A549 (cell line): Measurements from ENCODE around the gene LHX2. TPM values are rescaled to one million over a fixed set of nuclear protein-coding genes. Genes with fewer than 3 reads are reported as not detected.

Experiments used
- ATAC-seq, 2 experiments: fragments of 200-7000 bp in 1 of 2; fragments of >200 bp in 1 of 2; cut with Nextera tagmentation in 1 of 2; cut with Tn5 transposase in 1 of 2; 3 replicates each; pipeline versions ENCODE4 v1.8.0 to v1.9.1; 2018 to 2020; ENCODE audit warnings: mild to moderate bottlenecking in 1 of 2, moderate library complexity in 1 of 2
- CTCF ChIA-PET: fragments of 300-600 bp; sonication (Branson Sonifier 250); formaldehyde crosslinking; extraction: SDS; loops from one replicate; lab custom pipeline; 2021; ENCODE audit warnings: antibody characterized with exemption, inconsistent platforms; lab: Yijun Ruan, JAX
- POLR2A ChIA-PET: fragments of 350-600 bp; formaldehyde crosslinking; extraction: SDS; loops from one replicate; lab custom pipeline; 2021; ENCODE audit warnings: antibody characterized with exemption, inconsistent platforms; lab: Yijun Ruan, JAX
- DNase-seq, 2 experiments: peaks; one replicate each; pipeline versions ENCODE4 v3.0.0 to v3.0.0-alpha.2; 2011 to 2016; ENCODE audit warnings: low read depth in 1 of 2, low spot score in 1 of 2
- FAIRE-seq: peaks from 2 replicates; lab custom pipeline; 2011; peaks lifted over from hg19 to GRCh38; lab: Jason Lieb, UNC
- H3K27ac ChIP-seq, 2 experiments: fragments of >200 bp; sonication (Bioruptor Twin); formaldehyde crosslinking; 3 replicates each; pipeline ENCODE4 v1.5.1; 2016 to 2017
- H3K4me1 ChIP-seq: fragments of >200 bp; sonication (Bioruptor Twin); formaldehyde crosslinking; 3 replicates; pipeline ENCODE4 v1.6.1; 2016
- H3K4me2 ChIP-seq: fragments of >200 bp; sonication (Bioruptor Twin); formaldehyde crosslinking; 3 replicates; pipeline ENCODE4 v1.6.1; 2016
- H3K4me3 ChIP-seq: fragments of >200 bp; sonication (Bioruptor Twin); formaldehyde crosslinking; 3 replicates; pipeline ENCODE4 v1.5.1; 2016
- H3K9me3 ChIP-seq: fragments of >200 bp; sonication (Bioruptor Twin); formaldehyde crosslinking; 3 replicates; pipeline ENCODE4 v1.6.1; 2016
- CEBPB ChIP-seq, 2 experiments: fragments of >200 bp in 1 of 2; sonication (Bioruptor Twin) in 1 of 2; formaldehyde crosslinking in 1 of 2; IDR thresholded peaks; 2 replicates each; pipeline ENCODE4 v1.6.1; 2012 to 2016
- EP300 ChIP-seq, 2 experiments: fragments of >200 bp; sonication (Bioruptor Twin); formaldehyde crosslinking; IDR thresholded peaks; 2 replicates in 1 of 2; 3 replicates in 1 of 2; pipeline ENCODE4 v1.6.1; 2016 to 2017
- FOSL2 ChIP-seq, 2 experiments: fragments of 450-650 bp in 1 of 2; fragments of >200 bp in 1 of 2; sonication (Bioruptor Twin) in 1 of 2; formaldehyde crosslinking; IDR thresholded peaks; 2 replicates each; pipeline versions ENCODE4 v1.5.0 to v1.6.1; 2016 to 2020; ENCODE audit warnings: mild to moderate bottlenecking in 1 of 2, moderate library complexity in 1 of 2
- FOXS1 ChIP-seq: fragments of 250-450 bp; sonication (Bioruptor Pico); IDR thresholded peaks from 2 replicates; pipeline ENCODE4 v1.5.0; 2020; ENCODE audit warnings: mild to moderate bottlenecking, moderate library complexity
- GATA3 ChIP-seq: IDR thresholded peaks from 2 replicates; pipeline ENCODE4 v1.6.1; 2012; ENCODE audit warnings: borderline replicate concordance
- HOXB13 ChIP-seq: fragments of 250-450 bp; sonication (Bioruptor Pico); IDR thresholded peaks from 2 replicates; pipeline ENCODE4 v1.5.0; 2020; ENCODE audit warnings: low read depth, mild to moderate bottlenecking, moderate library complexity
- KDM1A ChIP-seq: fragments of 200-600 bp; sonication (generic); IDR thresholded peaks from 2 replicates; pipeline ENCODE4 v1.6.1; 2016; ENCODE audit warnings: low read depth, mild to moderate bottlenecking
- MAFK ChIP-seq: fragments of 450-650 bp; IDR thresholded peaks from 2 replicates; pipeline ENCODE4 v1.6.1; 2014; ENCODE audit not compliant: partially characterized antibody
- MAZ ChIP-seq: fragments of 150-350 bp; IDR thresholded peaks from 2 replicates; pipeline ENCODE4 v1.6.1; 2014; ENCODE audit warnings: antibody characterized with exemption, low read depth, low read length, borderline replicate concordance
- RAD21 ChIP-seq, 2 experiments: fragments of >200 bp in 1 of 2; sonication (Bioruptor Twin) in 1 of 2; formaldehyde crosslinking in 1 of 2; IDR thresholded peaks in 1 of 2; conservative IDR thresholded peaks in 1 of 2; 2 replicates in 1 of 2; 3 replicates in 1 of 2; pipeline ENCODE4 v1.6.1; 2012 to 2018; ENCODE audit warnings: inconsistent platforms in 1 of 2
- RARB ChIP-seq: fragments of 250-450 bp; sonication (Bioruptor Pico); IDR thresholded peaks from 2 replicates; pipeline ENCODE4 v1.8.0; 2021; ENCODE audit warnings: mild to moderate bottlenecking, moderate library complexity
- ZC3H11A ChIP-seq: fragments of 450-650 bp; IDR thresholded peaks from 2 replicates; pipeline ENCODE4 v1.6.1; 2014; ENCODE audit warnings: antibody characterized with exemption, mild to moderate bottlenecking
- ZFP36 ChIP-seq: fragments of 450-650 bp; IDR thresholded peaks from 2 replicates; pipeline ENCODE4 v1.6.1; 2014; ENCODE audit warnings: borderline replicate concordance; ENCODE audit not compliant: partially characterized antibody
- ZSCAN20 ChIP-seq: fragments of 250-450 bp; sonication (Bioruptor Pico); IDR thresholded peaks from 2 replicates; pipeline ENCODE4 v1.8.0; 2022; ENCODE audit warnings: mild to moderate bottlenecking, moderate library complexity
- WGBS: methylation state at CpG from one replicate; pipeline ENCODE4 v1.1.6; 2017; ENCODE audit errors: missing lambda C conversion rate; 5-methylcytosine and 5-hydroxymethylcytosine counted together
- polyA plus RNA-seq, 4 experiments: library from polyadenylated mRNA; depleted of rRNA in 3 of 4; stranded (reverse); fragments of >200 nt; fragmentation: RNase III in 1 of 4; extraction: RNeasy Plus Mini Kit Qiagen cat#74134 plus additional on column Dnase treatment in 1 of 4; gene quantifications; 2 replicates in 3 of 4; 3 replicates in 1 of 4; pipeline ENCODE4 v1.2.3, GENCODE V29; 2011 to 2017
- TF ChIP-seq, protein P1 (sequence below): IDR thresholded peaks from 2 replicates; pipeline ENCODE4 v1.6.1; 2012
- TF ChIP-seq, protein P2 (sequence below): fragments of 450-650 bp; IDR thresholded peaks from 2 replicates; pipeline ENCODE4 v1.6.1; 2014; ENCODE audit warnings: antibody characterized with exemption
- TF ChIP-seq, protein P3 (sequence below): fragments of 250-450 bp; sonication (Bioruptor Pico); IDR thresholded peaks from 2 replicates; pipeline ENCODE4 v1.5.0; 2021; ENCODE audit warnings: mild to moderate bottlenecking, moderate library complexity, borderline replicate concordance

The LHX2 gene
- polyA plus RNA-seq, 2 of the 4 experiments (the other 2 are of a cell fraction): 2.4 to 4.4 TPM

DNA sequence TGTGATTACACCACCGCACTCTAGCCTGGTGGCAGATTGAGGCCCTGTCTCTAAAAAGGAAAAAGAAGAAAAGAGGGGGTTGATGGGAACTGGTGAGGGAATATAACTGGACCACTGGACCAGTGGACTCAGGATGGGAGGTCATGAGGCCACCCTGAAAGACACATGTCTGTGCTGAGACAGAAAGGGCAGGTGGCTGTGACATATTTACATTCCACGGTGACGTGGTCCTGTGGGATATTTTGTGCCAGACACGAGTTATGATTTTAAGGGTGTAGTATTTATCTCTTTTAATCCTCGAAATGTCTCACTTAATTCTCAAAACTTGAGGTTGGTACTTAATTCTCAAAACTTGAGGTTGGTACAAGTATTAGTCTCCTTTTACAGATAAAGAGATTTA, 32.9 kb downstream of the LHX2 start:
- Histone ChIP-seq H3K4me2 (no peak overlapping the region), H3K9me3 (no peaks in the 10 kb centered on the region), H3K4me1 (peaks cover 11% of the 10 kb centered on the region; the same call in 2 of the 3 replicates), H3K4me3 (no peak overlapping the region), H3K27ac (no peak overlapping the region)
- no peak for ATAC-seq
- no peak for FAIRE-seq
- no peak for TF ChIP-seq ZC3H11A
- TF ChIP-seq, protein P1, sequence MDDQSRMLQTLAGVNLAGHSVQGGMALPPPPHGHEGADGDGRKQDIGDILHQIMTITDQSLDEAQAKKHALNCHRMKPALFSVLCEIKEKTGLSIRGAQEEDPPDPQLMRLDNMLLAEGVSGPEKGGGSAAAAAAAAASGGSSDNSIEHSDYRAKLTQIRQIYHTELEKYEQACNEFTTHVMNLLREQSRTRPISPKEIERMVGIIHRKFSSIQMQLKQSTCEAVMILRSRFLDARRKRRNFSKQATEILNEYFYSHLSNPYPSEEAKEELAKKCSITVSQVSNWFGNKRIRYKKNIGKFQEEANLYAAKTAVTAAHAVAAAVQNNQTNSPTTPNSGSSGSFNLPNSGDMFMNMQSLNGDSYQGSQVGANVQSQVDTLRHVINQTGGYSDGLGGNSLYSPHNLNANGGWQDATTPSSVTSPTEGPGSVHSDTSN: no peak
- TF ChIP-seq CEBPB (IDR thresholded peaks at IDR 0.05): no peak
- no peak for TF ChIP-seq RARB (CRISPR knock-in tag)
- TF ChIP-seq ZFP36: no peak
- no peak for TF ChIP-seq MAZ
- DNase-seq: no peak
- WGBS: 91% methylated on average over 5 of the region's 5 CpGs
- POLR2A ChIA-PET: no interaction called here
- CTCF ChIA-PET: no interaction called here

DNA sequence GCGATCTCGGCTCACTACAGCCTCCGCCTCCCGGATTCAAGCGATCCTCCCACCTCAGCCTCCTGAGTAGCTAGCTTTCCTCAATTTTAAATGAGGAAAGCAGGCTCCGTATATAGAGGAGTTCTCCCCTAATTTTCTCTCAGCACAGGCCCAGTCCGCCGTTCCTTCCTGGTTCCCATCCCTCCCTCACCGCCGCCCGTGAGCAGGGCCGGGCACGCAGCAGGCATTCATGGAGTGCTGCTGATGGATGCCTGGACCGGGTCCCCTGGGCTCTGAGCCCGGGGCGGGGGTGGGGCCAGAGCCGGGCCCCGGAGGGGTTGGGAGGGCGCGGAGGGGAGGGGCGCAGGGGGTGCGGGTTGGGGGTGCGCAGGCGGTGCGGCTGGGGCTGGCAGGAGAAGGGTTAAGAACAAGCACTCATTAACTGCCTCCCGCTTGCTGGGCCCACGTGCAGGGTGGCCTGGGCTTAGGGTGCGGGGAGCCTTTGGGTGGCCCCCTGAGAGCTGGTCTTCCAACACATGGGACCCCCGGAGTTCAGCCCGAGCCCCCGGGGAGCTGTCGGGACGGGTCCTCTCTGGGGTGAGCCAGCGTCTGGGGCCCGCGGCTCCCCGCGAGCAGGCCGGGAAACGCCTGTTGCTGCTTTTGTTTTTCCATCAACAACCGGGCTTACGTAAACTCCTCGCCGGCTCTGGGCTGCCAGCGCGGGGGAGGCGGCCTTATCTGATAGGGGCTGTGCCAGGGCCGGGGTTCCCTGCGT, 33.7 kb downstream of the LHX2 start:
- Histone ChIP-seq H3K4me2 (no peak overlapping the region), H3K27ac (peak overlapping the region in 1 of 2 experiments; percentile 29; a peak in 1 of 6 replicates), H3K4me3 (no peak overlapping the region), H3K4me1 (peaks cover 8% of the 10 kb centered on the region; the same call in 2 of the 3 replicates), H3K9me3 (no peaks in the 10 kb centered on the region)
- FAIRE-seq: no peak
- DNase-seq: no peak
- no peak for TF ChIP-seq EP300 (IDR thresholded peaks at IDR 0.05)
- no peak for TF ChIP-seq FOXS1 (CRISPR knock-in tag)
- TF ChIP-seq ZFP36: no peak
- no peak for TF ChIP-seq GATA3
- TF ChIP-seq RAD21 (conservative IDR thresholded peaks at IDR 0.05 in 1 of 2, IDR thresholded peaks at IDR 0.05 in 1 of 2): no peak
- TF ChIP-seq MAFK: no peak
- TF ChIP-seq, protein P2, sequence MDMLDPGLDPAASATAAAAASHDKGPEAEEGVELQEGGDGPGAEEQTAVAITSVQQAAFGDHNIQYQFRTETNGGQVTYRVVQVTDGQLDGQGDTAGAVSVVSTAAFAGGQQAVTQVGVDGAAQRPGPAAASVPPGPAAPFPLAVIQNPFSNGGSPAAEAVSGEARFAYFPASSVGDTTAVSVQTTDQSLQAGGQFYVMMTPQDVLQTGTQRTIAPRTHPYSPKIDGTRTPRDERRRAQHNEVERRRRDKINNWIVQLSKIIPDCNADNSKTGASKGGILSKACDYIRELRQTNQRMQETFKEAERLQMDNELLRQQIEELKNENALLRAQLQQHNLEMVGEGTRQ: no peak
- TF ChIP-seq, protein P3, sequence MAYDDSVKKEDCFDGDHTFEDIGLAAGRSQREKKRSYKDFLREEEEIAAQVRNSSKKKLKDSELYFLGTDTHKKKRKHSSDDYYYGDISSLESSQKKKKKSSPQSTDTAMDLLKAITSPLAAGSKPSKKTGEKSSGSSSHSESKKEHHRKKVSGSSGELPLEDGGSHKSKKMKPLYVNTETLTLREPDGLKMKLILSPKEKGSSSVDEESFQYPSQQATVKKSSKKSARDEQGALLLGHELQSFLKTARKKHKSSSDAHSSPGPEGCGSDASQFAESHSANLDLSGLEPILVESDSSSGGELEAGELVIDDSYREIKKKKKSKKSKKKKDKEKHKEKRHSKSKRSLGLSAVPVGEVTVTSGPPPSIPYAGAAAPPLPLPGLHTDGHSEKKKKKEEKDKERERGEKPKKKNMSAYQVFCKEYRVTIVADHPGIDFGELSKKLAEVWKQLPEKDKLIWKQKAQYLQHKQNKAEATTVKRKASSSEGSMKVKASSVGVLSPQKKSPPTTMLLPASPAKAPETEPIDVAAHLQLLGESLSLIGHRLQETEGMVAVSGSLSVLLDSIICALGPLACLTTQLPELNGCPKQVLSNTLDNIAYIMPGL (CRISPR knock-in tag): no peak
- no peak for TF ChIP-seq KDM1A
- no peak for TF ChIP-seq ZSCAN20 (CRISPR knock-in tag)
- no peak for TF ChIP-seq HOXB13
- no peak for TF ChIP-seq FOSL2 (IDR thresholded peaks at IDR 0.05)
- no peak for TF ChIP-seq FOSL2 (CRISPR knock-in tag; IDR thresholded peaks at IDR 0.05)
- TF ChIP-seq, protein P1: no peak
- WGBS: 67% methylated on average over 30 of the region's 49 CpGs
- ChIA-PET POLR2A (no interaction called here), CTCF (interaction anchor here (1.2 kb wide), 1 partner anchor 501 kb away, joined by 3 read pairs; no protein-coding TSS in a partner anchor)
- ATAC-seq: no peak
